ENCODE measurements around the gene DIPK1B.

Gene DIPK1B

GRCh38 chr9:136743639-136744211, 31.4 kb downstream of the DIPK1B start:
- Histone ChIP-seq H3K27ac (replicated peaks; ENCODE audit: low read length) (no peak overlapping the region), H3K14ac (ENCODE audit: low read length) (no peak overlapping the region), H3K18ac (ENCODE audit: low read length) (peak overlapping the region; percentile 89), H2BK15ac (ENCODE audit: low read length) (peak overlapping the region; percentile 94), H3K36me3 (replicated peaks in 1 of 2; ENCODE audit: control insufficient read depth in 2 of 2, insufficient read depth in 2 of 2, low read length in 2 of 2) (no peaks in the 10 kb centered on the region), H2AK5ac (ENCODE audit: low read depth, low read length) (peak overlapping the region; percentile 98), H2AFZ (ENCODE audit: low read length) (no peak overlapping the region), H3K9ac (ENCODE audit: low read depth, low read length, poor library complexity) (no peak overlapping the region), H3K9me3 (replicated peaks in 1 of 2; ENCODE audit: control insufficient read depth in 2 of 2, insufficient read depth in 1 of 2, low read depth in 1 of 2, low read length in 2 of 2) (no peaks in the 10 kb centered on the region), H4K8ac (ENCODE audit: low read depth, low read length) (peak overlapping the region; percentile 17), H3K4me3 (ENCODE audit: low read length in 2 of 2) (no peak overlapping the region), H2BK12ac (ENCODE audit: low read length) (no peak overlapping the region), H3K4me2 (ENCODE audit: insufficient read depth, low read length, poor library complexity, severe bottlenecking) (peak overlapping the region; percentile 11), H3K79me1 (ENCODE audit: low read depth, low read length) (no peaks in the 10 kb centered on the region), H3K4ac (ENCODE audit: low read length) (no peak overlapping the region), H2BK5ac (ENCODE audit: low read length) (peak overlapping the region; percentile 13), H3K23ac (ENCODE audit: low read depth, low read length, poor library complexity) (peak overlapping the region; percentile 55), H3K27me3 (ENCODE audit: control insufficient read depth in 3 of 3, insufficient read depth in 3 of 3, low read depth in 1 of 3, low read length in 3 of 3) (peaks cover 2 to 63% (median 4%) of the 10 kb centered on the region in 3 experiments), H4K91ac (ENCODE audit: low read depth, low read length, poor library complexity) (no peak overlapping the region), H3K4me1 (ENCODE audit: control insufficient read depth in 2 of 2, insufficient read depth in 1 of 2, low read depth in 1 of 2, low read length in 2 of 2) (peaks cover 7% of the 10 kb centered on the region in 2 donors), H2BK120ac (ENCODE audit: low read depth, low read length) (no peak overlapping the region)
- no CpG with 5 or more reads among the region's 16 CpGs for WGBS, 2 donors (ENCODE audit: extremely low coverage in 2 of 2, insufficient read length in 2 of 2, insufficient replicate concordance in 1 of 2)
- no peak for DNase-seq (ENCODE audit: low spot score)

GRCh38 chr9:136744773-136745172, 32.4 kb downstream of the DIPK1B start:
- peaks cover 2 to 60% (median 2%) of the 10 kb centered on the region in 3 experiments for H3K27me3 ChIP-seq (ENCODE audit: control insufficient read depth in 3 of 3, insufficient read depth in 3 of 3, low read depth in 1 of 3, low read length in 3 of 3)
- H3K4me3 ChIP-seq (ENCODE audit: low read length in 2 of 2) = no peak overlapping the region
- no peak overlapping the region for H3K18ac ChIP-seq (ENCODE audit: low read length)
- no peak overlapping the region for H2BK120ac ChIP-seq (ENCODE audit: low read depth, low read length)
- no peak for DNase-seq (ENCODE audit: low spot score)
- no peak overlapping the region for H3K14ac ChIP-seq (ENCODE audit: low read length)
- H3K9ac ChIP-seq (ENCODE audit: low read depth, low read length, poor library complexity) = no peak overlapping the region
- no peak overlapping the region for H2BK5ac ChIP-seq (ENCODE audit: low read length)
- no peaks in the 10 kb centered on the region for H3K79me1 ChIP-seq (ENCODE audit: low read depth, low read length)
- no peak overlapping the region for H4K8ac ChIP-seq (ENCODE audit: low read depth, low read length)
- no peaks in the 10 kb centered on the region for H3K36me3 ChIP-seq (replicated peaks in 1 of 2; ENCODE audit: control insufficient read depth in 2 of 2, insufficient read depth in 2 of 2, low read length in 2 of 2)
- H3K9me3 ChIP-seq (replicated peaks in 1 of 2; ENCODE audit: control insufficient read depth in 2 of 2, insufficient read depth in 1 of 2, low read depth in 1 of 2, low read length in 2 of 2) = no peaks in the 10 kb centered on the region
- H2BK15ac ChIP-seq (ENCODE audit: low read length) = no peak overlapping the region
- no peak overlapping the region for H3K4ac ChIP-seq (ENCODE audit: low read length)
- H2BK12ac ChIP-seq (ENCODE audit: low read length) = no peak overlapping the region
- no peak overlapping the region for H3K27ac ChIP-seq (replicated peaks; ENCODE audit: low read length)
- H3K4me1 ChIP-seq (ENCODE audit: control insufficient read depth in 2 of 2, insufficient read depth in 1 of 2, low read depth in 1 of 2, low read length in 2 of 2) = peaks cover 7% of the 10 kb centered on the region in 2 donors
- no peak overlapping the region for H4K91ac ChIP-seq (ENCODE audit: low read depth, low read length, poor library complexity)
- no peak overlapping the region for H3K23ac ChIP-seq (ENCODE audit: low read depth, low read length, poor library complexity)
- WGBS, 2 donors (ENCODE audit: extremely low coverage in 2 of 2, insufficient read length in 2 of 2, insufficient replicate concordance in 1 of 2) = no CpG with 5 or more reads among the region's 18 CpGs
- H2AK5ac ChIP-seq (ENCODE audit: low read depth, low read length) = peak overlapping the region; percentile 75
- H3K4me2 ChIP-seq (ENCODE audit: insufficient read depth, low read length, poor library complexity, severe bottlenecking) = no peak overlapping the region
- no peak overlapping the region for H2AFZ ChIP-seq (ENCODE audit: low read length)

- Histone ChIP-seq H3K27me3 (ENCODE audit: control insufficient read depth in 3 of 3, insufficient read depth in 3 of 3, low read depth in 1 of 3, low read length in 3 of 3) (peaks cover 2 to 52% (median 2%) of the 10 kb centered on the region in 3 experiments), H2BK5ac (ENCODE audit: low read length) (no peak overlapping the region), H3K14ac (ENCODE audit: low read length) (no peak overlapping the region), H2BK120ac (ENCODE audit: low read depth, low read length) (no peak overlapping the region), H3K4me2 (ENCODE audit: insufficient read depth, low read length, poor library complexity, severe bottlenecking) (no peak overlapping the region), H3K36me3 (replicated peaks in 1 of 2; ENCODE audit: control insufficient read depth in 2 of 2, insufficient read depth in 2 of 2, low read length in 2 of 2) (no peaks in the 10 kb centered on the region), H3K23ac (ENCODE audit: low read depth, low read length, poor library complexity) (no peak overlapping the region), H2AK5ac (ENCODE audit: low read depth, low read length) (peak overlapping the region; percentile 79), H2AFZ (ENCODE audit: low read length) (no peak overlapping the region), H3K4me3 (ENCODE audit: low read length in 2 of 2) (no peak overlapping the region), H3K4ac (ENCODE audit: low read length) (no peak overlapping the region), H4K91ac (ENCODE audit: low read depth, low read length, poor library complexity) (no peak overlapping the region), H2BK15ac (ENCODE audit: low read length) (peak overlapping the region; percentile 4), H3K79me1 (ENCODE audit: low read depth, low read length) (no peaks in the 10 kb centered on the region), H2BK12ac (ENCODE audit: low read length) (no peak overlapping the region), H3K9me3 (replicated peaks in 1 of 2; ENCODE audit: control insufficient read depth in 2 of 2, insufficient read depth in 1 of 2, low read depth in 1 of 2, low read length in 2 of 2) (no peaks in the 10 kb centered on the region), H3K4me1 (ENCODE audit: control insufficient read depth in 2 of 2, insufficient read depth in 1 of 2, low read depth in 1 of 2, low read length in 2 of 2) (peaks cover 7% of the 10 kb centered on the region in 2 donors), H3K9ac (ENCODE audit: low read depth, low read length, poor library complexity) (no peak overlapping the region), H3K18ac (ENCODE audit: low read length) (peak overlapping the region; percentile 38), H4K8ac (ENCODE audit: low read depth, low read length) (no peak overlapping the region), H3K27ac (replicated peaks; ENCODE audit: low read length) (no peak overlapping the region)
- no CpG with 5 or more reads among the region's 23 CpGs for WGBS, 2 donors (ENCODE audit: extremely low coverage in 2 of 2, insufficient read length in 2 of 2, insufficient replicate concordance in 1 of 2)
- DNase-seq (ENCODE audit: low spot score) = no peak
These were observed 33.2 kb downstream of the DIPK1B start for GRCh38 chr9:136745389-136746154.

DNA sequence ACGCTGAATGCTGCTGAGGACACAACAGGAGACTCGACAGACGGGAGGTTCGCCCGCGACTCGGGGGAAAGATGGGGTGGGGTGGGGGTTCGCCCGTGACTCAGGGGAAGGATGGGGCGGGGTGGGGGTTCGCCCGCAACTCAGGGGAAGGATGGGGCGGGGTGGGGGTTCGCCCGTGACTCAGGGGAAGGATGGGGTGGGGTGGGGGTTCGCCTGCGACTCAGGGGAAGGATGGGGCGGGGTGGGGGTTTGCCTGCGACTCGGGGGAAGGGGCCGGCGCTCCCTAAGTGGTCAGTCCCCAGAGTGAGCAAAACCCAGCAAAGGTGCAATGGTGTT, 33.8 kb downstream of the DIPK1B start:
- peak overlapping the region; percentile 39 for H2BK5ac ChIP-seq (ENCODE audit: low read length)
- H3K27me3 ChIP-seq (ENCODE audit: control insufficient read depth in 3 of 3, insufficient read depth in 3 of 3, low read depth in 1 of 3, low read length in 3 of 3) = peaks cover 2 to 47% (median 2%) of the 10 kb centered on the region in 3 experiments
- H3K27ac ChIP-seq (replicated peaks; ENCODE audit: low read length) = no peak overlapping the region
- no peak overlapping the region for H2BK120ac ChIP-seq (ENCODE audit: low read depth, low read length)
- H3K9me3 ChIP-seq (replicated peaks in 1 of 2; ENCODE audit: control insufficient read depth in 2 of 2, insufficient read depth in 1 of 2, low read depth in 1 of 2, low read length in 2 of 2) = peaks cover 0 to 2% of the 10 kb centered on the region in 2 donors
- peaks cover 7% of the 10 kb centered on the region in 2 donors for H3K4me1 ChIP-seq (ENCODE audit: control insufficient read depth in 2 of 2, insufficient read depth in 1 of 2, low read depth in 1 of 2, low read length in 2 of 2)
- no peaks in the 10 kb centered on the region for H3K36me3 ChIP-seq (replicated peaks in 1 of 2; ENCODE audit: control insufficient read depth in 2 of 2, insufficient read depth in 2 of 2, low read length in 2 of 2)
- no peak overlapping the region for H3K14ac ChIP-seq (ENCODE audit: low read length)
- no peak overlapping the region for H2BK12ac ChIP-seq (ENCODE audit: low read length)
- H4K8ac ChIP-seq (ENCODE audit: low read depth, low read length) = no peak overlapping the region
- H2BK15ac ChIP-seq (ENCODE audit: low read length) = no peak overlapping the region
- H2AFZ ChIP-seq (ENCODE audit: low read length) = no peak overlapping the region
- H3K79me1 ChIP-seq (ENCODE audit: low read depth, low read length) = no peaks in the 10 kb centered on the region
- no peak for DNase-seq (ENCODE audit: low spot score)
- H3K18ac ChIP-seq (ENCODE audit: low read length) = no peak overlapping the region
- no peak overlapping the region for H3K23ac ChIP-seq (ENCODE audit: low read depth, low read length, poor library complexity)
- H3K9ac ChIP-seq (ENCODE audit: low read depth, low read length, poor library complexity) = no peak overlapping the region
- no peak overlapping the region for H4K91ac ChIP-seq (ENCODE audit: low read depth, low read length, poor library complexity)
- peak overlapping the region; percentile 81 for H2AK5ac ChIP-seq (ENCODE audit: low read depth, low read length)
- no CpG with 5 or more reads among the region's 22 CpGs for WGBS, 2 donors (ENCODE audit: extremely low coverage in 2 of 2, insufficient read length in 2 of 2, insufficient replicate concordance in 1 of 2)
- no peak overlapping the region for H3K4ac ChIP-seq (ENCODE audit: low read length)
- H3K4me2 ChIP-seq (ENCODE audit: insufficient read depth, low read length, poor library complexity, severe bottlenecking) = no peak overlapping the region
- H3K4me3 ChIP-seq (ENCODE audit: low read length in 2 of 2) = no peak overlapping the region
